DOHH2 (cell line): Measurements from ENCODE around the gene ZNF185.
"Not testable (repeated sequence)": the region's sequence is repeated elsewhere in the genome, so short reads cannot be mapped to it uniquely, and the experiment has no call there.

Experiments used
- H3F3A ChIP-seq: fragments of 200-600 bp; sonication (generic), shearing (Covaris generic); 2 replicates; pipeline ENCODE4 v1.6.0; 2016; ENCODE audit warnings: antibody characterized with exemption, mild to moderate bottlenecking; ENCODE audit not compliant: control insufficient read depth, insufficient read depth
- H3K27ac ChIP-seq: fragments of 200-600 bp; sonication (generic); 2 replicates; pipeline ENCODE4 v1.5.1; 2014; ENCODE audit warnings: low read depth, mild to moderate bottlenecking, low read length, moderate library complexity
- H3K27me3 ChIP-seq: fragments of 200-600 bp; sonication (generic); 2 replicates; pipeline ENCODE4 v1.6.1; 2014; ENCODE audit warnings: mild to moderate bottlenecking, low read length, mixed read lengths; ENCODE audit not compliant: control insufficient read depth
- H3K36me3 ChIP-seq: fragments of 200-600 bp; sonication (generic); 2 replicates; pipeline ENCODE4 v1.6.1; 2014; ENCODE audit warnings: mild to moderate bottlenecking, low read length, moderate library complexity, mixed read lengths; ENCODE audit not compliant: control insufficient read depth
- H3K4me1 ChIP-seq: fragments of 200-600 bp; sonication (generic); 2 replicates; pipeline ENCODE4 v1.6.1; 2014; ENCODE audit warnings: mild to moderate bottlenecking, low read length, mixed read lengths; ENCODE audit not compliant: control insufficient read depth
- H3K4me2 ChIP-seq: fragments of 200-600 bp; sonication (generic); 2 replicates; pipeline ENCODE4 v1.6.0; 2014; ENCODE audit warnings: mild to moderate bottlenecking, low read length, moderate library complexity
- H3K4me3 ChIP-seq: fragments of 200-600 bp; sonication (generic); 2 replicates; pipeline ENCODE4 v1.5.1; 2014; ENCODE audit warnings: mild to moderate bottlenecking, low read length, mixed read lengths
- H3K79me2 ChIP-seq: fragments of 200-600 bp; sonication (generic); 2 replicates; pipeline ENCODE4 v1.6.1; 2014; ENCODE audit warnings: mild to moderate bottlenecking, low read length, mixed read lengths; ENCODE audit not compliant: control insufficient read depth
- H3K9me2 ChIP-seq: fragments of 200-600 bp; sonication (generic); replicated peaks from 2 replicates; pipeline ENCODE4 v1.6.1; 2014; ENCODE audit warnings: mild to moderate bottlenecking, low read length, mixed read lengths; ENCODE audit not compliant: control insufficient read depth
- H3K9me3 ChIP-seq: fragments of 200-600 bp; sonication (generic); 2 replicates; pipeline ENCODE4 v1.6.1; 2014; ENCODE audit warnings: antibody characterized with exemption, low read length, mixed read lengths; ENCODE audit not compliant: control insufficient read depth, insufficient read depth
- H4K20me1 ChIP-seq: fragments of 200-600 bp; sonication (generic); 2 replicates; pipeline ENCODE4 v1.6.0; 2014; ENCODE audit warnings: low read depth, mild to moderate bottlenecking, antibody characterized with exemption, low read length, moderate library complexity; ENCODE audit not compliant: control insufficient read depth, insufficient read depth
- EZH2phosphoT487 ChIP-seq: fragments of 200-600 bp; sonication (generic); IDR thresholded peaks from 2 replicates; pipeline ENCODE4 v1.6.1; 2017; ENCODE audit warnings: borderline replicate concordance, mild to moderate bottlenecking, antibody characterized with exemption, low read length, moderate library complexity, mixed read lengths
- TF ChIP-seq, protein P1 (sequence below): fragments of 200-600 bp; sonication (generic); IDR thresholded peaks from one replicate; pipeline ENCODE4 v1.5.1; 2014; ENCODE audit warnings: antibody characterized with exemption, mild to moderate bottlenecking, low read depth, low read length; ENCODE audit not compliant: poor library complexity, severe bottlenecking

Gene ZNF185

DNA sequence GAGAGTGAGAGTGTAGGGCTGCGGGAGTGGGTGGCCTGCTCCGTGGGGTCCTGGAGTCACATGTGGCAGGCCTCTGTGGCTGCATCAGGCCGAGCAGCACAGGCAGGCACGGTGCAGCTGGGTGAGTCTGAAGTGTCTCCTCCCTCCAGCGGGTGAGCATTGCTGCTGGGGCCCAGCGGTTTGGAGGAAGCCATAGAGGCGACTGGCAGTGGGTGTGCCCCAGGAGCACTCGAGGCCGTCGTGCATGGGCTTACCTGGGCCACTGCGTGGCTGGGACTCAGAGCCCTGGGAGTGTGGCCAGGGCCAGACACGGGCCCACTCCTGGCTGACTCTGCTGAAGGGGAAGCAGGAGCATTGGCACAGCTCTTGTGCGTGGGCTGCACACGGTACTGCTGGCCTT lies 10.6 kb downstream of the ZNF185 start:
- H3K4me2 ChIP-seq, result no peak overlapping the region
- H4K20me1 ChIP-seq, result no peaks in the 10 kb centered on the region
- H3K4me3 ChIP-seq, result no peak overlapping the region
- H3K27ac ChIP-seq, result no peak overlapping the region
- H3K36me3 ChIP-seq, result no peaks in the 10 kb centered on the region
- no peaks in the 10 kb centered on the region for H3K9me3 ChIP-seq
- no peaks in the 10 kb centered on the region for H3K27me3 ChIP-seq
- TF ChIP-seq, protein P1, sequence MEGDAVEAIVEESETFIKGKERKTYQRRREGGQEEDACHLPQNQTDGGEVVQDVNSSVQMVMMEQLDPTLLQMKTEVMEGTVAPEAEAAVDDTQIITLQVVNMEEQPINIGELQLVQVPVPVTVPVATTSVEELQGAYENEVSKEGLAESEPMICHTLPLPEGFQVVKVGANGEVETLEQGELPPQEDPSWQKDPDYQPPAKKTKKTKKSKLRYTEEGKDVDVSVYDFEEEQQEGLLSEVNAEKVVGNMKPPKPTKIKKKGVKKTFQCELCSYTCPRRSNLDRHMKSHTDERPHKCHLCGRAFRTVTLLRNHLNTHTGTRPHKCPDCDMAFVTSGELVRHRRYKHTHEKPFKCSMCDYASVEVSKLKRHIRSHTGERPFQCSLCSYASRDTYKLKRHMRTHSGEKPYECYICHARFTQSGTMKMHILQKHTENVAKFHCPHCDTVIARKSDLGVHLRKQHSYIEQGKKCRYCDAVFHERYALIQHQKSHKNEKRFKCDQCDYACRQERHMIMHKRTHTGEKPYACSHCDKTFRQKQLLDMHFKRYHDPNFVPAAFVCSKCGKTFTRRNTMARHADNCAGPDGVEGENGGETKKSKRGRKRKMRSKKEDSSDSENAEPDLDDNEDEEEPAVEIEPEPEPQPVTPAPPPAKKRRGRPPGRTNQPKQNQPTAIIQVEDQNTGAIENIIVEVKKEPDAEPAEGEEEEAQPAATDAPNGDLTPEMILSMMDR, result no peak
- TF ChIP-seq EZH2phosphoT487, result no peak
- H3K4me1 ChIP-seq, result no peaks in the 10 kb centered on the region
- H3F3A ChIP-seq, result no peaks in the 10 kb centered on the region
- no peaks in the 10 kb centered on the region for H3K9me2 ChIP-seq
- no peaks in the 10 kb centered on the region for H3K79me2 ChIP-seq

DNA sequence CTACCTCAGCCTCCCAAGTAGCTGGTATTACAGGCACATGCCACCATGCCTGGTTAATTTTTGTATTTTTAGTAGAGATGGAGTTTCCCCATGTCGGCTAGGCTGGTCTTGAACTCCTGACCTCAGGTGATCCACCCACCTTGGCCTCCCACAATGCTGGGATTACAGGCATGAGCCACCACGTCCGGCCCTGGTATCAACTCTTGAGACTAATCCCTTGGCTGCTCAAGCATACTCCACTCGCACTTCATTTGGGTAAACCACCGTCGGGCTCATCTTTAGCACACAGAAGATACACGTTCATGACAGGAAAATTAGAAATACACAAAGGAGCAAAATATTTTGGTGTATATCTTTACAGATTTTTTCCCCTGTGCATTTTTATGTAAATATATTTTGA lies 12.2 kb downstream of the ZNF185 start:
- H3K4me3 ChIP-seq, H3K27ac ChIP-seq, H3K4me2 ChIP-seq, H3K27me3 ChIP-seq, H3K9me3 ChIP-seq, H3K79me2 ChIP-seq, H3K9me2 ChIP-seq, H3K4me1 ChIP-seq, H4K20me1 ChIP-seq, H3F3A ChIP-seq, H3K36me3 ChIP-seq: not testable (repeated sequence)

DNA sequence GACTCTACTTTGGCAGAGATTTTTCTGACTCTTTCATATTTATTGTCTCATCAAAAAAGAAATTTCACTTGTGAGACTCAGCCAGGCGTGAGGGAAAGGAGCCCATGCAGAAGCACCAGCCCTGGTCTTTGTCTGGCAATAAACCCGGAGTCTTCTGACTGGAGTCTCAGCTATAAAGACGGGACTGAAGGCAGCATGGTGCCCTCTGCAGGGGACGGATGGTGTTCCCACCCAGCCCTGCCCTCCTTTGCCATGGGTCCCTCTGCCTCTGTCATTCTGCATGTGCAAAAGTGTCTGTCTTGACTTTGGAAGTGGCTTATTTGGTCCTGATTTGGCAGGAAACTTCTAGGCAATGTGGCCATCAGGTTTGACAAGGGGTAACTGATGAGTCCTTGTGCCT lies 14.2 kb downstream of the ZNF185 start:
- TF ChIP-seq EZH2phosphoT487, result no peak
- TF ChIP-seq, protein P1, result no peak
- Histone ChIP-seq H3K4me2 (no peak overlapping the region), H3K9me3 (no peaks in the 10 kb centered on the region), H3K27me3 (no peaks in the 10 kb centered on the region), H4K20me1 (no peaks in the 10 kb centered on the region), H3K4me1 (no peaks in the 10 kb centered on the region), H3K9me2 (no peaks in the 10 kb centered on the region), H3K36me3 (no peaks in the 10 kb centered on the region), H3F3A (no peaks in the 10 kb centered on the region), H3K27ac (no peak overlapping the region), H3K4me3 (no peak overlapping the region), H3K79me2 (no peaks in the 10 kb centered on the region)

- H3K79me2 ChIP-seq, result no peaks in the 10 kb centered on the region
- peaks cover 3% of the 10 kb centered on the region for H3K4me1 ChIP-seq
- no peaks in the 10 kb centered on the region for H4K20me1 ChIP-seq
- no peaks in the 10 kb centered on the region for H3K27me3 ChIP-seq
- H3K4me3 ChIP-seq, result no peak overlapping the region
- no peaks in the 10 kb centered on the region for H3K36me3 ChIP-seq
- H3K27ac ChIP-seq, result no peak overlapping the region
- no peak overlapping the region for H3K4me2 ChIP-seq
- no peaks in the 10 kb centered on the region for H3K9me2 ChIP-seq
- no peaks in the 10 kb centered on the region for H3K9me3 ChIP-seq
- TF ChIP-seq, protein P1, result no peak
- TF ChIP-seq EZH2phosphoT487, result no peak
- no peaks in the 10 kb centered on the region for H3F3A ChIP-seq
These were observed 14.8 kb downstream of the ZNF185 start for GRCh38 chrX:152912641-152913040.
